Stimulated activated memory B cell treated with anti-CD40 and anti-IgM and Interleukin-4, amounts not matched to agents 10 μg/mL and 1 μg/mL and 100 μg/mL, for 72 hours (primary cell): Measurements from ENCODE around the gene RAMACL.

Source experiments
- ATAC-seq: fragments of 150-1000 bp; cut with Tn5 transposase; 2 replicates; pipeline ENCODE4 v1.10.0; 2021
- H3K27ac Mint-ChIP-seq: one replicate; pipeline ENCODE4 v1.8.0; 2022; ENCODE audit warnings: mild to moderate bottlenecking, mixed read lengths
- H3K27me3 Mint-ChIP-seq: one replicate; pipeline ENCODE4 v1.8.0; 2022; ENCODE audit warnings: mixed read lengths
- H3K36me3 Mint-ChIP-seq: one replicate; pipeline ENCODE4 v1.8.0; 2022; ENCODE audit warnings: mixed read lengths
- H3K4me1 Mint-ChIP-seq: one replicate; pipeline ENCODE4 v1.8.0; 2022; ENCODE audit warnings: mixed read lengths
- H3K4me3 Mint-ChIP-seq: one replicate; pipeline ENCODE4 v1.8.0; 2022; ENCODE audit warnings: mild to moderate bottlenecking, moderate library complexity, mixed read lengths
- H3K9me3 Mint-ChIP-seq: one replicate; pipeline ENCODE4 v1.8.0; 2022; ENCODE audit warnings: mixed read lengths

The RAMACL gene

DNA sequence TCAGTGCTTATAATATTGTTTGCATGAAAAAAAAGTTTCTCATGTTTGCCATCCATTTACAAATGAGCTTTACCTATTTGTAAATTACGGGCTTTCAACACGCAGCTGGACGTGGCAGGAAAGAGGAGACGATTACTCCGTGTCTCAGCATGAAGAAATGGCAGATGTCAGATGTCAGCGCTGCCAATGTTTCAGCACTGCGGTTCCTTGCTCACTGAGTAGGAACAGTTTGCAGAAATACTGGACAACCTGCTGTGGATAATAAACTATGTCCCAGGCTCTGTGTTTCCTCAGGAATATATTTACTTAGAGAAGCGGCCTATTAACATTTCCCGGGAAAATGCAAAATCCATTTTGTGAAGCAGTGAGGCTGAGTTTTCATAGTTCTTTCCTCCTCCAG, 22.7 kb downstream of the RAMACL start:
- ATAC-seq = no peak
- H3K36me3 Mint-ChIP-seq = peaks cover 24% of the 10 kb centered on the region
- no peak overlapping the region for H3K27ac Mint-ChIP-seq
- H3K9me3 Mint-ChIP-seq = peaks cover 10% of the 10 kb centered on the region
- H3K4me1 Mint-ChIP-seq = no peaks in the 10 kb centered on the region
- H3K4me3 Mint-ChIP-seq = no peak overlapping the region
- no peaks in the 10 kb centered on the region for H3K27me3 Mint-ChIP-seq

DNA sequence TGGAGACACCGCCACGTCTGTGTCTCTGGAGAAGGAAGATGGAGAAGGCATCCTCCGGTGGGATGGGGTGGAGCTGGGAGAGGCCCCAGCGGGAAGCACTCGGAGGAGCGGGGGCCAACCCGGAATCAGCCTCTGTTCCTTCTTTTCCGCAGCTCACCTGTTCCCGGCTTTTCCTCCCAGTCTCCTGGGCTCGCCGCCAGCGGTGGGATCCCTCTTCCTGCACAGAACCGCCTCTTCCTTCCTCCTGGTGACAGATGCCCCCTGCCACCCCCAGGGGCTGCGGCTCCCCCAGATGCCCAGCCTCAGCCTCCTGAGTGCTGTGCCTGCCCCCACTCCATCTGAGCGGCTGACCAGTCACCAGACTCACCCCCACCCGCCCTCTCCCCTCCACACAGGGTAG, 23.3 kb downstream of the RAMACL start:
- Mint-ChIP-seq H3K36me3 (peaks cover 28% of the 10 kb centered on the region), H3K9me3 (peaks cover 10% of the 10 kb centered on the region), H3K4me1 (no peaks in the 10 kb centered on the region), H3K27ac (no peak overlapping the region), H3K27me3 (no peaks in the 10 kb centered on the region), H3K4me3 (no peak overlapping the region)
- peak; percentile 20 for ATAC-seq

DNA sequence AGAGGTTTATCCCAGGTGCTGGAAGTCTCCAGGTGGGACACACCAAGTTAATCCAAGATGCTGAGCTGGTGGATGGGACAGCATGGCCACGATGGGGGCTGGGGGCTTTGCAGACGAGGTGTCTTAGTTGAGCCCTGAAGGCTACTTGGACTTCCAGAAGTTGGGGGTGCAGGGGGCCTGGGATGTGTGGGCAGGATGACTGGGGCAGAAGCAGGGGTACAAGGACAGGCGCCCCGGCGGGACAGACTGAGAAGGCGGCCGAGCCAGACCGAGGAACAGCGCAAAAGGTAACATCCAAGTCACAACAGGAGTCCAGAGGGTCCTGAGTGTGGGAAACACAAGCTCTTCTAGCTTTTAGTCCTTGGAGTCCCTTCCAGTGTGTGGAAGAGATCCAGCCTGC, 23.8 kb downstream of the RAMACL start:
- Mint-ChIP-seq H3K4me1 (no peaks in the 10 kb centered on the region), H3K27me3 (no peaks in the 10 kb centered on the region), H3K36me3 (peaks cover 28% of the 10 kb centered on the region)

DNA sequence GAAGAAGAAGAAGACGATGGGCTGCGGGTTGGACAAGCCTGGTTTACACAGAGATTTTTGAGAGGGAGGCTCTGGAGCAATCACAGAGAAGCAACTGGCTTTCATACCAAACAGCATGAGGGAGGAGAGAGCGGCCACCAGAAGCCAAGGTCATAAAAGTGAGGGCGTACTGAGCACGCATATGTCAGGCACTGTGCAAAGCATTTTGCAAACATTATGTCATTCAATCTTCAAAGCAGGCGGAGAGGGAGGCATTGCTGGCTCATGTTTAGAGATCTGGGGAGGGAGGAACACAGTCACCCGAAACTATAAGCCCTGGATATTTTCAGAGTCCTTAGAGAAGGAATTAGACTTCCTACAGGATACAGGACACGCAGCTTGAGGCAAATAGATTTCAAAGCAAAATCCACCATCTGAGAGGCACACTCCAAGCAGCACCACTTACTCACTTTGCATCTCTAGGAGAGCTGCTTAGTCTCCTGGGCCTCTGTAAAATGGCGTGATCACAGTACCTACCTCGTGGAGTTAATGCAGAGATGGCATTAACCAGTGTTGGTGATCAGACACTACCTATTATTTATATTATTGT, 24.6 kb downstream of the RAMACL start:
- H3K36me3 Mint-ChIP-seq = peaks cover 28% of the 10 kb centered on the region
- no peak for ATAC-seq
- H3K4me1 Mint-ChIP-seq = peaks cover 4% of the 10 kb centered on the region
- H3K4me3 Mint-ChIP-seq = no peak overlapping the region
- H3K9me3 Mint-ChIP-seq = peaks cover 10% of the 10 kb centered on the region
- H3K27me3 Mint-ChIP-seq = no peaks in the 10 kb centered on the region
- no peak overlapping the region for H3K27ac Mint-ChIP-seq

More for the DNA sequence above, 23.8 kb downstream of the RAMACL start:
- no peak for ATAC-seq
- peaks cover 10% of the 10 kb centered on the region for H3K9me3 Mint-ChIP-seq
- H3K27ac Mint-ChIP-seq = no peak overlapping the region
- H3K4me3 Mint-ChIP-seq = no peak overlapping the region

DNA sequence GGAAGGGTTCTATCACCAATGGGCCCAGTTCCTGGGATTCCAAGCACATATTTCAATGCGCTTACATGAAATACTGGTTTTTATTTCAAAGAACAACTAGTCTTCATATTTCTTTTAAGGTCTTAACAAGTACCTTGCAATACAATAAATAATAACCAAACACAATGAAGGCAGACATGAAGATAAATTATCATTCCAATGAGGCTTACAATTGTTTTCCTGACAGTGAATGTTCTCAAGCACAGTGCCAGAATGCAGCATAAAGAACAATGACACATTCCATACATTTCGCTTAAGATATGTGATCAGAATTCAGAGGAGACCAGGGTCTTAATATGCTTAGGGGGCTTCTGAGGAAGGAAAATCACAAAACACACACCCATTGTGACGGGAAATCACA, 26.3 kb downstream of the RAMACL start:
- peaks cover 10% of the 10 kb centered on the region for H3K9me3 Mint-ChIP-seq
- no peak overlapping the region for H3K4me3 Mint-ChIP-seq
- no peak for ATAC-seq
- H3K4me1 Mint-ChIP-seq = peaks cover 6% of the 10 kb centered on the region
- no peak overlapping the region for H3K27ac Mint-ChIP-seq
- H3K27me3 Mint-ChIP-seq = no peaks in the 10 kb centered on the region
- H3K36me3 Mint-ChIP-seq = peaks cover 28% of the 10 kb centered on the region

DNA sequence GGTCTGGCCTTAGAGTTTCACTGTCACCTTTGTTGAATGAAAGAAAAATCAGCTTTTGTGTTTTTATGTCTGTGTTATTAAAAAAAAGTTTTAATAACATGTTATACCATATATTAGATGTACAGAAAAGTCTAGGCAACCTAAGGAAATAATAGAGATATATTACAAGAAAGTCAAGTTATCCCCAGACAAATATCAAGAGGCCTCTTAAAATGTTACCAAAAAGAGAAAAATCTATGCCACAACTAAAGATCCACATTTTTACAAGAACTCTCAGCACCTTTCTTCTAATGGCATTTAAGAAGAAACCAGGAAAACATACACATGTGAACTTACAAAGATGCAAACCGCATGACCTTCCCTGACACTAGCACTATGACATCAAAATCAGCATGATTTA, 26.8 kb downstream of the RAMACL start:
- Mint-ChIP-seq H3K27me3 (no peaks in the 10 kb centered on the region), H3K9me3 (peaks cover 10% of the 10 kb centered on the region), H3K4me1 (peaks cover 6% of the 10 kb centered on the region), H3K36me3 (peaks cover 28% of the 10 kb centered on the region), H3K4me3 (no peak overlapping the region), H3K27ac (no peak overlapping the region)
- ATAC-seq = no peak

DNA sequence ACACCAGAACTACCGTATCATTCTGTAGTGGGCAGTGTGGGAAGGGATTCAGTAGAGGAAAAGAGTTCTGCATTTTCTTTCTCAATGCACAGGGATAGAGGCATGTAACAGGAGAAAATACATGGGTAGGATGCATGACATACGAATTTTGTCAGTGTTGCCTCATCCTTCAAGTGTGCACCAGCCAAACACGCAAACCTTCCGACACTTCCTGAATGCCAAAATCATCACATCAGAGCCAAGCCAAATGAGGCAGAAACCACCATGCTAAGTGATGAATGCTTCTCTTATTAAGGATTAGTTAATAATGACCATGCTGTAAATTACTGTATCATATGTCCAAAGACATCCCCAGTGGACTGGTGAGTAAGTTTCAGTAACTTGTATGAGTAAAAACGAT, 27.3 kb downstream of the RAMACL start:
- peaks cover 6% of the 10 kb centered on the region for H3K4me1 Mint-ChIP-seq
- H3K4me3 Mint-ChIP-seq = no peak overlapping the region
- ATAC-seq = no peak
- H3K36me3 Mint-ChIP-seq = peaks cover 28% of the 10 kb centered on the region
- H3K27me3 Mint-ChIP-seq = no peaks in the 10 kb centered on the region
- peaks cover 10% of the 10 kb centered on the region for H3K9me3 Mint-ChIP-seq
- no peak overlapping the region for H3K27ac Mint-ChIP-seq

DNA sequence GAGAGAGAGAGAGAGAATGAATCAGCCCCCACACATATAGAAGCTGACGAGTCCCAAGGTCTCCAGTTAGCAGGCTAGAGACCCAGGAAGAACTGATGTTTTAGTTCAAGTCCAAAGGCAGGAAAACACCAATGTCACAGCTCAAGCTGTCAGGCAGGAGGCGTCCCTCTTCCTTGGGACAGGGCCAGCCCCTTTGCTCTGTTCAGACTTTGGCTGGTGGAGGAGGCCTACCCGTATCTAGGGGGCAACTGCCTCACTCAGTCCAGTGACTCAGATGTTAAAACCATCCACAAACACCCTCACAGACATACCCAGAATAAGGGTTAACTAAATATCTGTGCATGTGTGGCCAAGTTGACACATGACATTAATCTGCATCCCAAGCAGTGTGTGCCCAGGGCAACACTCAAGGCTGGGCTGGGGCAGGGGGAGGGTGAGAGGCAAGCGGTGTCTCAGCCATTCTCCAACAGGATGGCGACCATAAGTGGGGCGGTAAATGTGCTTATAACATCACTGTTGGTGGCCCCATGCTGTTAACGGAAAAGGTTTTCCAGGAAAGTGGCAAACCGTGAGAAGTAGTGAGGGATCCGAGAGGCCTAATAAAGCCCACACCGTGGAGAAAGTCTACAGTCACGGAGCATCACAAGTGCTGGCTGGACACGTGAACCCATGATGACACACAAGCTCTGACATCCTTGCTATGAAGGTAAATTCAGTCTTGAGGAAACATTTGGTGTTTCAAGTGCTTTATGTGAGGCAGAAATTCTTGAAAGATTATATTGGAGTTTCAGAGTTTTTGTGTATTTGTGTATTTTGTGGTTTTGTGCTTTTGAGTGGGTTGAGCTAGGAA, 28.1 kb downstream of the RAMACL start:
- peaks cover 10% of the 10 kb centered on the region for H3K9me3 Mint-ChIP-seq
- H3K27me3 Mint-ChIP-seq = no peaks in the 10 kb centered on the region
- no peak overlapping the region for H3K4me3 Mint-ChIP-seq
- H3K27ac Mint-ChIP-seq = no peak overlapping the region
- ATAC-seq = no peak
- H3K36me3 Mint-ChIP-seq = peaks cover 28% of the 10 kb centered on the region
- H3K4me1 Mint-ChIP-seq = peaks cover 6% of the 10 kb centered on the region

DNA sequence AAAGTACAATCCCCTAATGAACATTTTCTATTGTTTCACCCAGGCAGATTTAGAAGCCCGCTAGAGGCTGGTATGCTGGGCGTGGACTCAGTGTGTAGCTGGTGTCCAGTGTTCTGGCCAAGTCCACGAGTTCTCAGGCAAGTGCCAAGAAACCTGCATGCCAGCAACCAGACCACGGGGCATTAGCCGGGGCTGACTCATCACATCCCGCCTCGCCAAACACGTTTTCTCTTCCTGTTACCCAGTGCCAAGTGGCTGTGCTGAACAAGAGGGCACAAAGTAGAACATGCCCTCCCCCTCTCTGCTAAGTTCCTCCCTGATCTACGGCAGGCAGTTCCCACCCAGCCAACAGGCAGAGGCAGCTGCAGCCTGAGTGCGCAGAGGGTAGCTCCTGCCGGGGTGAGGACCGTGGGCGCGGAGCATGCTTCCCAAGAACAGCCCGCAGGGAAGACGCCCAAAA, 29.6 kb downstream of the RAMACL start:
- H3K9me3 Mint-ChIP-seq = peaks cover 10% of the 10 kb centered on the region
- no peak overlapping the region for H3K4me3 Mint-ChIP-seq
- no peaks in the 10 kb centered on the region for H3K27me3 Mint-ChIP-seq
- peak overlapping the region; percentile 58 for H3K27ac Mint-ChIP-seq
- peaks cover 6% of the 10 kb centered on the region for H3K4me1 Mint-ChIP-seq
- peaks cover 21% of the 10 kb centered on the region for H3K36me3 Mint-ChIP-seq
- peak; percentile 39 for ATAC-seq

DNA sequence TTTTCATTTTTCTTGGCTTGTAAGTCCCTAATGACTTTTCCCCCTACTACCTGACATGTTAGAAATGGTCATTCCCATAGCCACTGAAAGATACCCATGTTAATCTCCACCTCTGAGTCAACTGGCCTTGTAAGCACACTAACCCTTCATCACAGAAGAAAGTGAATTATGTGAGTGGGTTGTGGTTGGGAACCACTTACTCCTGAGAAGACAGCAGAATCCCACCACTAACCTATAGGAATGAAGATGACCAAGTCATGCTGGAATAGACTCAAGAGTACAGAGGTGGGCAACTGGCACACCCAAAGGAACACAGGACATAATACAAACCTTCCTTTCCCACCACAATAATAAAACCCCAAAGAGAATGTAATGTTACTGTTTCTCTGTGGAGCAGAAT, 30.1 kb downstream of the RAMACL start:
- peaks cover 9% of the 10 kb centered on the region for H3K9me3 Mint-ChIP-seq
- peaks cover 6% of the 10 kb centered on the region for H3K4me1 Mint-ChIP-seq
- no peak for ATAC-seq
- no peak overlapping the region for H3K27ac Mint-ChIP-seq
- H3K36me3 Mint-ChIP-seq = peaks cover 17% of the 10 kb centered on the region
- H3K27me3 Mint-ChIP-seq = no peaks in the 10 kb centered on the region
- no peak overlapping the region for H3K4me3 Mint-ChIP-seq

DNA sequence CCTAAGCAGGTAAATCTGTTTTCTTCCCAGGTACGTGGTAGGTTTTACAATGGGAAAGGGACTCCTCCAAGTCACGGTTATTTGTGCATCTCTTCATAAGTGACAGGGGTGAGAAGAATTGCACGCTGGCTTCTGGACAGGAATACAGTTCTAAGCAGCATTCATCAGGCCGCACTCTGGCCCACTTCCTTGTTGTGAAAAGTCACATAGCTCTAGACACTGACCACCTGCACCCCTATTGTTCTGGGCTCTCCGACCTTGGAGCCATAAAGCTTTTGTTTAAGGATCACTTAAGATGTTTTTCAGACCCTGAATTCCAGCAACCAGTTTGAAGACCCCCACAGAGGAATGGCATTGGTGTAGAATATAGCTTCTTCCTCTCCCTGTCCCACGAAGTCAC, 31.4 kb downstream of the RAMACL start:
- peaks cover 6% of the 10 kb centered on the region for H3K4me1 Mint-ChIP-seq
- peaks cover 3% of the 10 kb centered on the region for H3K9me3 Mint-ChIP-seq
- H3K27me3 Mint-ChIP-seq = no peaks in the 10 kb centered on the region
- ATAC-seq = no peak
- no peak overlapping the region for H3K27ac Mint-ChIP-seq
- H3K36me3 Mint-ChIP-seq = peaks cover 8% of the 10 kb centered on the region
- no peak overlapping the region for H3K4me3 Mint-ChIP-seq

DNA sequence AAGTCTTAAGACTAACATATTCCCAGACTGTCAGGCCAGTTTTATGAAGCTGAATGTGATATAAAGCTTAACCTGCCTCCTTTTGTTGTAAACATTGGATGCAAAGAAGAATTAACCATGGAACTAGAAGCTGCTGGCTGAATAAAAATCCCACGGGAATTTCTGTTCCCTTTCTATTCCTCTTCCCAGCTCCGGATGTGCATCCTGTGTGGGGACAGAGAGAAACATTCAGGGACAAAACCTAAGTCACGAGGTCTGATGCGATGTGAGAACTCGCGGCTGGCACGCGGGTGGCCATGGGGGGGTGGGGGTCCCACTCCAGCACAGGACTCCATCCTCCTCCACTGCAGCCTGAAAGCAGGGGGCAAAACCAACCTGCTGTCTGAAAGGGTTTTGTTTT, 32.2 kb downstream of the RAMACL start:
- H3K4me3 Mint-ChIP-seq = no peak overlapping the region
- H3K27me3 Mint-ChIP-seq = no peaks in the 10 kb centered on the region
- no peaks in the 10 kb centered on the region for H3K9me3 Mint-ChIP-seq
- no peak overlapping the region for H3K27ac Mint-ChIP-seq
- H3K4me1 Mint-ChIP-seq = peaks cover 6% of the 10 kb centered on the region
- no peak for ATAC-seq
- peaks cover 8% of the 10 kb centered on the region for H3K36me3 Mint-ChIP-seq

DNA sequence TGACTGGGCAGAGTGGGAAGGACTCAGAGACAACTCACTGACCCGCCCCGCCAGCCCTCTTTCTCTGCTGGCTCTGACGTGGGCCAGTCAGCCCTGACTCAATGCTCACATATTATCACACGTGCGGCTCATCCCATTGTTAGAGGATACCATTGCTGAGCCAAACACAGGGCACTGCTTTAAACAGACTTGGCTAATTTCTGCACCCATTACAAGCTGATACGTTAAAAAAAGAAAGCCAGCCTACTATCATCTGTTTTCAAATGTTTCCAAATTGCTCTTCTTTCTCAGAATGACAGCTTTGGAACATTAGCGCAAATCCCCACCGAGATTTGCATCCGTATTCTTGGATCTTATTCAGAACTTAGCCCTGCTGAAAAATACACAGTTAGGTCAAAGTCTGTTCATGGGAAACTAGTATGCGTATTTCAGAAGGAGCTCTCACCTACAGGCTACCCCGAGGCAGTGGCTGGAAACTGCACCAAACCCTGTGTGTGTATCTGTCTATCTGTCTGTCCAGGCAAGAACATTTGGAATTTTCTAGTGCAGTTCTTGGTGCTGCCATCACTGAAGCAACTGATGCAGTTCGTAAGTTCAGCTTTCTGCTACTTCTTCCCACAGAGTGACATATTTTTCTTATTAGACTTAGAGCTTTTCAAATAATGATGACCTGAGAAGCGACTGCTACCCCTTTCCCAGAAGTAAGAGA, 32.8 kb downstream of the RAMACL start:
- Mint-ChIP-seq H3K4me3 (no peak overlapping the region), H3K27ac (no peak overlapping the region), H3K36me3 (peaks cover 4% of the 10 kb centered on the region), H3K9me3 (no peaks in the 10 kb centered on the region), H3K4me1 (peaks cover 6% of the 10 kb centered on the region), H3K27me3 (no peaks in the 10 kb centered on the region)
- no peak for ATAC-seq

DNA sequence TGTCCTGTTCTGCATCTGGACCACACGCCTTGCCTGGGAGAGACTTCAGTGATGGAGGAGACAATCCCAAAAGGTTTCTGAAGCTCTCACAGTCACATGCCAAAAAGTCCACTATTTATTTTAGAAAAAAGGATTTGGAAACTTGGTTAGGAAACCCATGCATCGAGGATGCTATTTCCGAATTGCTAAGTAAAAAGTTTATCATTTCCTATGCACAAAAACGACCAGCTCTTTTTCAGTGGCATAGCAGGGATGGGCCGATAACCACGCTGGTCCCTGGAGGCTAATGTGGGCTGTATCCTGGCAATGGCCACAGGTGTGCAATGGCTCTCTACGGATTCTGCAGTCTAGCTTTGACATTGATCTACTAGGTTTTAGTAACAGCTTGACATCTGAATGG, 33.9 kb downstream of the RAMACL start:
- no peak for ATAC-seq
- Mint-ChIP-seq H3K27me3 (no peaks in the 10 kb centered on the region), H3K4me3 (no peak overlapping the region), H3K27ac (no peak overlapping the region), H3K9me3 (no peaks in the 10 kb centered on the region), H3K36me3 (peaks cover 7% of the 10 kb centered on the region), H3K4me1 (peaks cover 6% of the 10 kb centered on the region)

DNA sequence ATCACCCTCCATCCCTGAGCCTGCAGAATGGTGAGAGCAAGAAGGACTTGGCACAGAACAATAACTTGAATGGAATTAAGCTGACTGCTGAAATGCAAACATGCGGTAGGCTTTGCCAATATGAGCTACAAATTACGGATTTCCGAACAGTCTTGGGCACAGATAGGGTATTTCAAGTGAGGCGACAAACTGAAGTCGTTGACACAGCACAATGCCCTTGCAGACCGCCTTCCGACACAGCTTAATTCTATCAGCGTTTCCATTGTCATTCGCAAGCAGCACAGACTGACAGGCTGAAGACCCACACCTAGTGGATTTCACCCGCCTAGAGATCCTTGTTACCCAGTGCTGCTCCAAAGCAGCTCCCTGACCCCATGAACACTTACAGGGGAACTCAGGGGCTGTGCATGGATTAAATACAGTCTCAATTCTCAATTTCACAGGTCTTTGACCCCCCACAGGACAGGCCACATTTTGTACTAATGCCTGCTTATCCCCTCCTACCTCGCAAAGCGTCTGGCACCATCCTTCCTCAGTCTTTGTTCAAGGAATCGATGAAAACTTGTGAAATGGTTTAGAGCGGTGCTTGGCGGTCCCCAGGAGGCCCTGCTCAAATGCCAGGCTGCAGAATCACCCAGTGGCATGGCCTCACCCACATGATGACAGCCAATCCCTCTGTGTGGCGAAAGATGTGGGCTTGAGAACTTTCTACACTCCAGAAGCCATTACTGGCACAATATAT, 34.6 kb downstream of the RAMACL start:
- Mint-ChIP-seq H3K27me3 (no peaks in the 10 kb centered on the region), H3K9me3 (no peaks in the 10 kb centered on the region), H3K4me1 (peaks cover 3% of the 10 kb centered on the region), H3K36me3 (peaks cover 7% of the 10 kb centered on the region), H3K4me3 (no peak overlapping the region), H3K27ac (no peak overlapping the region)
- no peak for ATAC-seq
